Smooth muscle cell (in vitro differentiated cells): ENCODE results near the gene LACTBL1. TPM values are rescaled to one million over a fixed set of nuclear protein-coding genes. Genes with fewer than 3 reads are reported as not detected.

Experiments
- DNase-seq: peaks from one replicate; lab custom pipeline; 2025; ENCODE audit not compliant: unreplicated experiment; lab: John Stamatoyannopoulos, UW
- H2AFZ ChIP-seq: fragments of 200-600 bp; sonication (generic); 2 replicates; pipeline ENCODE4 v1.6.0; 2016; ENCODE audit warnings: antibody characterized with exemption, low read depth, mild to moderate bottlenecking
- H3F3A ChIP-seq: fragments of 200-600 bp; sonication (generic); 2 replicates; pipeline ENCODE4 v1.6.0; 2017; ENCODE audit warnings: antibody characterized with exemption, low read depth
- H3K27ac ChIP-seq: fragments of 200-600 bp; sonication (generic); 2 replicates; pipeline ENCODE4 v1.5.1; 2016; ENCODE audit warnings: low read depth, mild to moderate bottlenecking
- H3K27me3 ChIP-seq: fragments of 200-600 bp; sonication (generic); 2 replicates; pipeline ENCODE4 v1.6.1; 2016; ENCODE audit warnings: low read depth, mild to moderate bottlenecking
- H3K36me3 ChIP-seq: fragments of 200-600 bp; sonication (generic); 2 replicates; pipeline ENCODE4 v1.5.1; 2016; ENCODE audit warnings: low read depth
- H3K4me1 ChIP-seq: fragments of 200-600 bp; sonication (generic); 2 replicates; pipeline ENCODE4 v1.5.1; 2016; ENCODE audit warnings: low read depth
- H3K4me2 ChIP-seq: fragments of 200-600 bp; sonication (generic); 2 replicates; pipeline ENCODE4 v1.6.0; 2016; ENCODE audit warnings: mild to moderate bottlenecking
- H3K4me3 ChIP-seq: fragments of 200-600 bp; sonication (generic); 2 replicates; pipeline ENCODE4 v1.5.1; 2016; ENCODE audit warnings: mild to moderate bottlenecking
- H3K79me2 ChIP-seq: fragments of 200-600 bp; sonication (generic); 2 replicates; pipeline ENCODE4 v1.6.0; 2016; ENCODE audit warnings: low read depth, mild to moderate bottlenecking
- H3K9ac ChIP-seq: fragments of 200-600 bp; sonication (generic); 2 replicates; pipeline ENCODE4 v1.6.0; 2016; ENCODE audit warnings: low read depth
- H3K9me3 ChIP-seq: fragments of 200-600 bp; sonication (generic); replicated peaks from 2 replicates; pipeline ENCODE4 v1.5.1; 2016; ENCODE audit warnings: low read depth
- H4K20me1 ChIP-seq: fragments of 200-600 bp; sonication (generic); 2 replicates; pipeline ENCODE4 v1.6.0; 2016; ENCODE audit warnings: low read depth
- CTCF ChIP-seq: fragments of 200-600 bp; sonication (generic); IDR thresholded peaks from 2 replicates; pipeline ENCODE4 v1.5.1; 2017; ENCODE audit warnings: borderline replicate concordance, mild to moderate bottlenecking, antibody characterized with exemption; ENCODE audit not compliant: insufficient read depth, poor library complexity, severe bottlenecking
- WGBS: methylation state at CpG from one replicate; pipeline ENCODE4 v1.1.7; 2016; ENCODE audit warnings: low lambda C conversion rate; 5-methylcytosine and 5-hydroxymethylcytosine counted together
- polyA plus RNA-seq: library from polyadenylated mRNA; unstranded; fragments of >200 nt; fragmentation: Nextera tagmentation; extraction: Ambion mirVana; gene quantifications from 2 replicates; pipeline ENCODE4 v1.2.1, GENCODE V29; 2016
- total RNA-seq: library from RNA; depleted of rRNA; stranded (reverse); fragments of >200 nt; gene quantifications from 2 replicates; pipeline ENCODE4 v1.2.3, GENCODE V29; 2014

The LACTBL1 gene
- total and polyA plus RNA-seq, 2 experiments from 2014 or later = not detected

- Histone ChIP-seq H3K9me3 (no peaks in the 10 kb centered on the region), H4K20me1 (no peaks in the 10 kb centered on the region), H3K27ac (no peak overlapping the region), H3K27me3 (no peaks in the 10 kb centered on the region), H3K4me2 (no peak overlapping the region), H3K36me3 (no peaks in the 10 kb centered on the region), H3K4me1 (no peaks in the 10 kb centered on the region), H3K9ac (no peak overlapping the region), H2AFZ (no peak overlapping the region), H3K4me3 (no peak overlapping the region), H3K79me2 (no peaks in the 10 kb centered on the region), H3F3A (no peaks in the 10 kb centered on the region)
- no peak for DNase-seq
- WGBS = 92% methylated on average over 3 of the region's 3 CpGs
- TF ChIP-seq CTCF = no peak
Measured at GRCh38 chr1:22957066-22957465, 15.6 kb downstream of the LACTBL1 start.

DNA sequence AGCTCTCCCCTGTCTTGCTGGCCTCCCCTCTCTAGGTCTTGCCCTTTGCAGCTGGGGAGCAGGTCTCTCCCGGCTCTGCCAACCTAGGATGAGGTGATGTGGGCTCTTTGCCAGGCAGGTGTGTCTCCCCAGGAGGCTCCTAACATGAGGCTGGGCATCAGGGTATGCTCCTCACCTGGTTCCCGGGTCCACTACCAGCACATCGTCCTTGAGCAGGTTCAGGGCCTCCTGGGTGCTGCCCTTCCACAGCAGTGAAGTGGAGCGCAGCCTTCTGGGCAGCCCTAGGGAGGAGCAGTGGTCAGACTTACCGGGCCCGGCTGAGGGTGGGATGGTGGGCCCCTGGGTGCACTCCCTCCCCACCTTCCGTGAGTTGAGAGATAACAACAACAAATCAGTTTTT lies 17.5 kb downstream of the LACTBL1 start:
- TF ChIP-seq CTCF = no peak
- no peak overlapping the region for H3K9ac ChIP-seq
- no peaks in the 10 kb centered on the region for H4K20me1 ChIP-seq
- H3K4me1 ChIP-seq = no peaks in the 10 kb centered on the region
- 92% methylated on average over 7 of the region's 7 CpGs for whole genome bisulfite sequencing
- H3K4me2 ChIP-seq = no peak overlapping the region
- no peaks in the 10 kb centered on the region for H3F3A ChIP-seq
- H3K9me3 ChIP-seq = no peaks in the 10 kb centered on the region
- H3K4me3 ChIP-seq = no peak overlapping the region
- H3K27me3 ChIP-seq = no peaks in the 10 kb centered on the region
- no peaks in the 10 kb centered on the region for H3K36me3 ChIP-seq
- no peak overlapping the region for H2AFZ ChIP-seq
- DNase-seq = no peak
- H3K79me2 ChIP-seq = no peaks in the 10 kb centered on the region
- no peak overlapping the region for H3K27ac ChIP-seq

- DNase-seq = no peak
- Histone ChIP-seq H3K4me2 (no peak overlapping the region), H4K20me1 (no peaks in the 10 kb centered on the region), H3K9ac (no peak overlapping the region), H3K27me3 (peaks cover 13% of the 10 kb centered on the region), H3K36me3 (no peaks in the 10 kb centered on the region), H3K79me2 (no peaks in the 10 kb centered on the region), H3K27ac (no peak overlapping the region), H3F3A (no peaks in the 10 kb centered on the region), H2AFZ (no peak overlapping the region), H3K9me3 (no peaks in the 10 kb centered on the region), H3K4me1 (no peaks in the 10 kb centered on the region), H3K4me3 (no peak overlapping the region)
- no peak for TF ChIP-seq CTCF
- WGBS = 94% methylated on average over 28 of the region's 38 CpGs
Measured at GRCh38 chr1:22953740-22954141, 18.9 kb downstream of the LACTBL1 start.

GRCh38 chr1:22953057-22953739 lies 19.5 kb downstream of the LACTBL1 start:
- Histone ChIP-seq H3K9me3 (no peaks in the 10 kb centered on the region), H4K20me1 (no peaks in the 10 kb centered on the region), H3K4me2 (no peak overlapping the region), H3K27ac (no peak overlapping the region), H3K36me3 (no peaks in the 10 kb centered on the region), H3K27me3 (peaks cover 14% of the 10 kb centered on the region), H3F3A (no peaks in the 10 kb centered on the region), H3K4me3 (no peak overlapping the region), H3K4me1 (no peaks in the 10 kb centered on the region), H2AFZ (no peak overlapping the region), H3K9ac (no peak overlapping the region), H3K79me2 (no peaks in the 10 kb centered on the region)
- TF ChIP-seq CTCF = no peak
- 95% methylated on average over 70 of the region's 92 CpGs for WGBS
- no peak for DNase-seq
